Type B pancreatic cell (in vitro differentiated cells): Measurements from ENCODE around the gene TIAM2. TPM values are rescaled to one million over a fixed set of nuclear protein-coding genes. Genes with fewer than 3 reads are reported as not detected.

ENCODE experiments used
- DNase-seq: peaks from one replicate; pipeline ENCODE4 v3.0.0; 2021; ENCODE audit warnings: mixed read lengths; ENCODE audit not compliant: unreplicated experiment; ENCODE audit errors: extremely low spot score
- H3K27ac Mint-ChIP-seq: 2 replicates; pipeline ENCODE4 v1.8.0; 2021; ENCODE audit warnings: mild to moderate bottlenecking, mixed read lengths
- H3K27me3 Mint-ChIP-seq: 2 replicates; pipeline ENCODE4 v1.8.0; 2021; ENCODE audit warnings: mixed read lengths
- H3K36me3 Mint-ChIP-seq: 2 replicates; pipeline ENCODE4 v1.8.0; 2021; ENCODE audit warnings: mixed read lengths
- H3K4me1 Mint-ChIP-seq: one replicate; pipeline ENCODE4 v1.8.0; 2021; ENCODE audit warnings: mixed read lengths; ENCODE audit not compliant: unreplicated experiment
- H3K4me3 Mint-ChIP-seq: 2 replicates; pipeline ENCODE4 v1.8.0; 2021; ENCODE audit warnings: mild to moderate bottlenecking, mixed read lengths
- H3K9me3 Mint-ChIP-seq: 2 replicates; pipeline ENCODE4 v1.8.0; 2021; ENCODE audit warnings: mixed read lengths
- CTCF ChIP-seq: fragments of 200-600 bp; sonication (generic); conservative IDR thresholded peaks from 2 replicates; pipeline ENCODE4 v1.5.0; 2021; ENCODE audit warnings: antibody characterized with exemption, mild to moderate bottlenecking
- total RNA-seq: library from RNA; stranded (reverse); gene quantifications from 2 replicates; pipeline ENCODE4 v1.2.1, GENCODE V29; 2021; ENCODE audit warnings: low replicate concordance

TIAM2 gene
- total RNA-seq, 1 donor from 2014 or later, result 13.5 TPM

GRCh38 chr6:154969796-154970195 is 25.3 kb upstream of the TIAM2 start:
- H3K36me3 Mint-ChIP-seq, result no peaks in the 10 kb centered on the region
- H3K4me3 Mint-ChIP-seq, result no peak overlapping the region
- H3K27me3 Mint-ChIP-seq, result no peaks in the 10 kb centered on the region
- H3K4me1 Mint-ChIP-seq, result peaks cover 9% of the 10 kb centered on the region
- TF ChIP-seq CTCF, result no peak
- peak overlapping the region; percentile 16 for H3K27ac Mint-ChIP-seq
- DNase-seq, result no peak
- no peaks in the 10 kb centered on the region for H3K9me3 Mint-ChIP-seq

GRCh38 chr6:154974485-154975149 is 20.5 kb upstream of the TIAM2 start:
- H3K4me3 Mint-ChIP-seq, result no peak overlapping the region
- no peaks in the 10 kb centered on the region for H3K36me3 Mint-ChIP-seq
- H3K4me1 Mint-ChIP-seq, result peaks cover 6% of the 10 kb centered on the region
- DNase-seq, result no peak
- no peaks in the 10 kb centered on the region for H3K9me3 Mint-ChIP-seq
- H3K27ac Mint-ChIP-seq, result no peak overlapping the region
- no peaks in the 10 kb centered on the region for H3K27me3 Mint-ChIP-seq
- TF ChIP-seq CTCF, result peak; percentile 49

GRCh38 chr6:154977588-154977987 is 17.5 kb upstream of the TIAM2 start:
- no peak for DNase-seq
- TF ChIP-seq CTCF, result no peak
- Mint-ChIP-seq H3K27ac (no peak overlapping the region), H3K27me3 (no peaks in the 10 kb centered on the region), H3K36me3 (no peaks in the 10 kb centered on the region), H3K4me1 (peaks cover 10% of the 10 kb centered on the region), H3K4me3 (no peak overlapping the region), H3K9me3 (no peaks in the 10 kb centered on the region)

- Mint-ChIP-seq H3K4me1 (peaks cover 10% of the 10 kb centered on the region), H3K4me3 (no peak overlapping the region), H3K27ac (peak overlapping the region; percentile 61), H3K9me3 (no peaks in the 10 kb centered on the region), H3K27me3 (no peaks in the 10 kb centered on the region), H3K36me3 (no peaks in the 10 kb centered on the region)
- DNase-seq, result no peak
- TF ChIP-seq CTCF, result no peak
These were observed 14.6 kb upstream of the TIAM2 start for GRCh38 chr6:154980273-154981078.

- no peak for DNase-seq
- Mint-ChIP-seq H3K36me3 (no peaks in the 10 kb centered on the region), H3K27ac (peak overlapping the region; percentile 61), H3K4me3 (no peak overlapping the region), H3K27me3 (no peaks in the 10 kb centered on the region), H3K9me3 (no peaks in the 10 kb centered on the region), H3K4me1 (peaks cover 10% of the 10 kb centered on the region)
- no peak for TF ChIP-seq CTCF
These were observed 13.8 kb upstream of the TIAM2 start for GRCh38 chr6:154981079-154981870.
